H1 (cell line): ENCODE measurements around the gene RTL9. TPM values are rescaled to one million over a fixed set of nuclear protein-coding genes. Genes with fewer than 3 reads are reported as not detected.

Source experiments
- CTCF ChIA-PET: fragments of 300-600 bp; sonication (Branson Sonifier 250); formaldehyde crosslinking; loops from one replicate; lab custom pipeline; 2021; ENCODE audit not compliant: partially characterized antibody; lab: Charles Lee
- POLR2A ChIA-PET: fragments of 300-600 bp; sonication (Branson Sonifier 250); formaldehyde crosslinking; loops from one replicate; lab custom pipeline; 2021; ENCODE audit warnings: inconsistent platforms; ENCODE audit not compliant: partially characterized antibody; lab: Charles Lee
- DNase-seq, 2 experiments: peaks; one replicate each; pipeline versions ENCODE4 v3.0.0 to v3.0.0-alpha.2; 2010 to 2022; ENCODE audit warnings: low spot score in 2 of 2, low read depth in 1 of 2, mixed read lengths in 1 of 2
- FAIRE-seq: peaks from 2 replicates; lab custom pipeline; 2011; peaks lifted over from hg19 to GRCh38; lab: Jason Lieb, UNC
- H2AFZ ChIP-seq: 2 replicates; pipeline ENCODE4 v1.8.1; 2012; ENCODE audit warnings: low read length, inconsistent platforms
- H2AK5ac ChIP-seq: 2 replicates; pipeline ENCODE4 v1.6.1; 2013; ENCODE audit warnings: low read depth, low read length
- H2BK120ac ChIP-seq: replicated peaks from 2 replicates; pipeline ENCODE3; 2013; ENCODE audit warnings: low read depth, low read length, inconsistent platforms
- H2BK12ac ChIP-seq: 2 replicates; pipeline ENCODE4 v1.6.1; 2013; ENCODE audit warnings: low read depth, low read length
- H2BK15ac ChIP-seq: 2 replicates; pipeline ENCODE4 v1.6.1; 2013; ENCODE audit warnings: low read length
- H2BK20ac ChIP-seq: 2 replicates; pipeline ENCODE4 v1.6.1; 2013; ENCODE audit warnings: low read length
- H2BK5ac ChIP-seq: 2 replicates; pipeline ENCODE4 v1.6.1; 2013; ENCODE audit warnings: low read depth, low read length
- H3K14ac ChIP-seq: 2 replicates; pipeline ENCODE4 v1.6.1; 2013; ENCODE audit warnings: inconsistent platforms; ENCODE audit not compliant: insufficient read length
- H3K18ac ChIP-seq: 2 replicates; pipeline ENCODE4 v1.6.1; 2013; ENCODE audit warnings: low read length; ENCODE audit errors: extremely low read depth
- H3K23ac ChIP-seq: 2 replicates; pipeline ENCODE4 v1.6.1; 2013; ENCODE audit warnings: inconsistent platforms; ENCODE audit not compliant: insufficient read length
- H3K23me2 ChIP-seq: 2 replicates; pipeline ENCODE4 v1.6.1; 2013; ENCODE audit warnings: low read depth, low read length
- H3K27ac ChIP-seq: 2 replicates; pipeline ENCODE4 v1.6.1; 2011; ENCODE audit warnings: low read depth, low read length, inconsistent platforms
- H3K27me3 ChIP-seq, 4 experiments: replicated peaks in 1 of 4; 1 replicate in 1 of 4; 2 replicates in 3 of 4; pipeline versions ENCODE4 v1.6.1 to v1.8.1; 2011 to 2013; ENCODE audit warnings: low read length in 3 of 4, mild to moderate bottlenecking in 3 of 4, inconsistent platforms in 2 of 4, mixed read lengths in 2 of 4, moderate library complexity in 1 of 4; ENCODE audit not compliant: control insufficient read depth in 3 of 4, insufficient read depth in 3 of 4; ENCODE audit errors: extremely low read depth in 1 of 4
- H3K36me3 ChIP-seq, 4 experiments: 2 replicates each; pipeline versions ENCODE4 v1.6.1 to v1.8.1; 2011 to 2013; ENCODE audit warnings: mild to moderate bottlenecking in 4 of 4, low read length in 3 of 4, moderate library complexity in 2 of 4, control low read depth in 1 of 4, inconsistent platforms in 1 of 4; ENCODE audit not compliant: insufficient read depth in 4 of 4, control insufficient read depth in 2 of 4
- H3K4ac ChIP-seq: replicated peaks from 2 replicates; pipeline ENCODE3; 2013; ENCODE audit warnings: low read length, low read depth, mixed read lengths, inconsistent platforms; ENCODE audit not compliant: insufficient read length
- H3K4me1 ChIP-seq, 4 experiments: replicated peaks in 1 of 4; 1 replicate in 1 of 4; 2 replicates in 3 of 4; pipeline versions ENCODE4 v1.6.1 to v1.8.1; 2011 to 2013; ENCODE audit warnings: low read length in 3 of 4, inconsistent platforms in 2 of 4, mixed read lengths in 1 of 4; ENCODE audit not compliant: insufficient read depth in 4 of 4, control insufficient read depth in 3 of 4
- H3K4me2 ChIP-seq, 2 experiments: 2 replicates each; pipeline versions ENCODE4 v1.6.1 to v1.8.1; 2011 to 2013; ENCODE audit warnings: low read depth in 2 of 2, low read length in 2 of 2, control low read depth in 1 of 2, inconsistent platforms in 1 of 2, mild to moderate bottlenecking in 1 of 2; ENCODE audit not compliant: insufficient read depth in 1 of 2
- H3K4me3 ChIP-seq, 4 experiments: fragments of 200-600, 300-600 bp in 1 of 4; sonication (generic), shearing (Covaris generic), sonication (Bioruptor Twin) in 1 of 4; 2 replicates each; pipeline versions ENCODE4 v1.5.1 to v1.8.1; 2011 to 2016; ENCODE audit warnings: low read length in 4 of 4, low read depth in 3 of 4, control low read depth in 2 of 4, inconsistent platforms in 2 of 4, mild to moderate bottlenecking in 2 of 4, mixed read lengths in 1 of 4, moderate library complexity in 1 of 4; ENCODE audit not compliant: insufficient read depth in 2 of 4; ENCODE audit errors: extremely low read depth in 1 of 4
- H3K56ac ChIP-seq: replicated peaks from 2 replicates; pipeline ENCODE3; 2013; ENCODE audit warnings: low read depth, mild to moderate bottlenecking, mixed read lengths, low read length, inconsistent platforms; ENCODE audit not compliant: insufficient read length
- H3K79me1 ChIP-seq: 2 replicates; pipeline ENCODE4 v1.6.1; 2013; ENCODE audit warnings: low read depth, low read length, control low read depth
- H3K79me2 ChIP-seq, 2 experiments: 2 replicates each; pipeline versions ENCODE4 v1.6.1 to v1.8.1; 2012 to 2013; ENCODE audit warnings: low read length in 2 of 2, mild to moderate bottlenecking in 2 of 2, inconsistent platforms in 1 of 2; ENCODE audit not compliant: insufficient read depth in 2 of 2, control insufficient read depth in 1 of 2
- H3K9ac ChIP-seq, 4 experiments: replicated peaks in 1 of 4; 1 replicate in 1 of 4; 2 replicates in 3 of 4; pipeline versions ENCODE4 v1.6.1 to v1.8.1; 2011 to 2013; ENCODE audit warnings: low read depth in 3 of 4, low read length in 3 of 4, control low read depth in 2 of 4, mild to moderate bottlenecking in 2 of 4, moderate library complexity in 2 of 4, inconsistent platforms in 1 of 4; ENCODE audit errors: extremely low read depth in 1 of 4
- H3K9me3 ChIP-seq, 2 experiments: 2 replicates each; pipeline versions ENCODE4 v1.6.1 to v1.8.1; 2012 to 2013; ENCODE audit warnings: mild to moderate bottlenecking in 2 of 2, moderate library complexity in 2 of 2, control low read depth in 1 of 2, inconsistent platforms in 1 of 2, low read depth in 1 of 2, low read length in 1 of 2, mixed read lengths in 1 of 2; ENCODE audit not compliant: insufficient read depth in 2 of 2
- H4K20me1 ChIP-seq, 2 experiments: replicated peaks in 1 of 2; 2 replicates each; pipeline versions ENCODE3 to v1.8.1; 2011 to 2013; ENCODE audit warnings: inconsistent platforms in 2 of 2, low read length in 2 of 2, mild to moderate bottlenecking in 1 of 2; ENCODE audit not compliant: insufficient read depth in 2 of 2, control insufficient read depth in 1 of 2
- H4K5ac ChIP-seq: 2 replicates; pipeline ENCODE4 v1.6.1; 2013; ENCODE audit warnings: low read length, low read depth, mixed read lengths, inconsistent platforms; ENCODE audit not compliant: insufficient read length
- H4K8ac ChIP-seq: 2 replicates; pipeline ENCODE4 v1.8.0; 2013; ENCODE audit warnings: mild to moderate bottlenecking, moderate library complexity, low read length, inconsistent platforms; ENCODE audit not compliant: insufficient read depth; ENCODE audit errors: extremely low read depth
- H4K91ac ChIP-seq: replicated peaks from 2 replicates; pipeline ENCODE3; 2013; ENCODE audit warnings: low read length, mixed read lengths, inconsistent platforms; ENCODE audit not compliant: insufficient read length
- BACH1 ChIP-seq: IDR thresholded peaks from 2 replicates; pipeline ENCODE4 v1.6.1; 2012; ENCODE audit warnings: low read length, improper control_type of control experiment
- BCL11A ChIP-seq, 2 experiments: IDR thresholded peaks; one replicate each; pipeline ENCODE4 v1.6.1; 2011; ENCODE audit warnings: low read depth in 2 of 2, low read length in 2 of 2, mild to moderate bottlenecking in 2 of 2
- EP300 ChIP-seq, 2 experiments: IDR thresholded peaks; 1 replicate in 1 of 2; 2 replicates in 1 of 2; pipeline ENCODE4 v1.6.1; 2011 to 2012; ENCODE audit warnings: low read depth in 2 of 2, low read length in 2 of 2, mild to moderate bottlenecking in 2 of 2, borderline replicate concordance in 1 of 2, inconsistent platforms in 1 of 2, moderate library complexity in 1 of 2
- JUND ChIP-seq: IDR thresholded peaks from 2 replicates; pipeline ENCODE4 v1.6.1; 2011; ENCODE audit warnings: mild to moderate bottlenecking, improper control_type of control experiment, low read length
- KDM1A ChIP-seq: fragments of 200-600, 300-600 bp; sonication (generic); IDR thresholded peaks from 2 replicates; pipeline ENCODE4 v1.7.1; 2016; ENCODE audit warnings: mild to moderate bottlenecking, low read length, borderline replicate concordance
- NANOG ChIP-seq: IDR thresholded peaks from 2 replicates; pipeline ENCODE4 v1.6.1; 2011; ENCODE audit warnings: low read length, low read depth, mild to moderate bottlenecking, inconsistent platforms; ENCODE audit not compliant: insufficient read depth, poor library complexity, severe bottlenecking
- PHF8 ChIP-seq: fragments of 200-600 bp; sonication (generic); conservative IDR thresholded peaks from 2 replicates; pipeline ENCODE4 v1.7.1; 2012; ENCODE audit warnings: low read depth, mild to moderate bottlenecking, inconsistent platforms, low read length, moderate library complexity
- POLR2A ChIP-seq, 2 experiments: IDR thresholded peaks; 1 replicate in 1 of 2; 2 replicates in 1 of 2; pipeline ENCODE4 v1.6.1; 2011; ENCODE audit warnings: low read depth in 2 of 2, low read length in 2 of 2, mild to moderate bottlenecking in 2 of 2; ENCODE audit errors: control extremely low read depth in 1 of 2
- POU5F1 ChIP-seq: IDR thresholded peaks from 2 replicates; pipeline ENCODE4 v1.6.1; 2011; ENCODE audit warnings: low read depth, mild to moderate bottlenecking, low read length, moderate library complexity
- RXRA ChIP-seq: IDR thresholded peaks from 2 replicates; pipeline ENCODE4 v1.6.1; 2011; ENCODE audit warnings: low read depth, mild to moderate bottlenecking, low read length, moderate library complexity; ENCODE audit not compliant: insufficient read depth
- TAF1 ChIP-seq: IDR thresholded peaks from 2 replicates; pipeline ENCODE4 v1.6.1; 2011; ENCODE audit warnings: mild to moderate bottlenecking, low read depth, low read length
- WGBS, 2 experiments: shearing (Covaris generic) in 1 of 2; methylation state at CpG; one replicate each; pipeline versions ENCODE4 v1.1.6 to v1.1.7; 2013 to 2015; ENCODE audit warnings: low lambda C conversion rate in 2 of 2, mixed read lengths in 2 of 2, inconsistent platforms in 1 of 2, low coverage in 1 of 2, missing lambda C conversion rate in 1 of 2; ENCODE audit not compliant: insufficient replicate concordance in 2 of 2, insufficient coverage in 1 of 2, insufficient read length in 1 of 2; ENCODE audit errors: extremely low coverage in 1 of 2, missing lambda C conversion rate in 1 of 2; 5-methylcytosine and 5-hydroxymethylcytosine counted together
- polyA plus RNA-seq, 7 experiments: library from polyadenylated mRNA; depleted of rRNA in 3 of 7; stranded (reverse) in 5 of 7; unstranded in 2 of 7; fragments of >200 nt in 5 of 7; fragments of 200-250 nt in 2 of 7; gene quantifications; 1 replicate in 5 of 7; 2 replicates in 1 of 7; 4 replicates in 1 of 7; pipeline versions ENCODE4 v1.2.1 to v1.2.3, GENCODE V29; 2011 to 2013; ENCODE audit warnings: missing spikeins in 2 of 7, mixed read lengths in 2 of 7
- total RNA-seq: library from RNA; stranded (reverse); fragmentation: NEBNext Ultra II Directional; extraction: Animal tissue kit (Norgen Biotek cat#: 25700); gene quantifications from 2 replicates; pipeline ENCODE4 v1.2.1, GENCODE V29; 2021

RTL9 gene
- total and polyA plus RNA-seq, 2 of the 8 experiments (the other 6 are each of a cell fraction or from before 2014, with no cell fraction given) = 0.09 to 0.20 TPM

DNA sequence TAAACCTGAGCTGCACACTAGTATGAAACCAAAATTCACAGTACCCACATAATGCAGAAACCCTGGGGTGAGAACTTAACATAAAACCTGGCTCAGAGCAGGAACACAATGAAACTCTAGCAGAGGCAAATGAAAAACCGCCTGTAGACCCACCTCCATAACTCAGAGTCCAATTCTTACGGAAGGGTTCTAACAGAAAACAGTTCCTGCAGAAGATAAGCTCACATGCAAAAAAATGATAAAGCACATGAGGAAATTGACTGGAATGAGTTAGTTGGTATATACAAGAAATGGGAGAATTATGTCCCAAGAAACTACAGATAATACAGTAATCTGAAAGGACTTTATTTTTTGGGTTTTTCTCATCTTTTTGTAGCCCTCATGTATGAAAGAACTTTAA, 14.7 kb downstream of the RTL9 start:
- H3K56ac ChIP-seq = no peak overlapping the region
- ChIA-PET CTCF (interaction anchor here (0.6 to 2.1 kb wide), 3 partner anchors 14 to 227 kb away, joined by 3 to 4 read pairs (median 4); partner anchors contain the start of gene RTL9), POLR2A (no interaction called here)
- H3K23ac ChIP-seq = no peak overlapping the region
- H3K27ac ChIP-seq = no peak overlapping the region
- H3K4ac ChIP-seq = no peak overlapping the region
- no peak overlapping the region for H4K5ac ChIP-seq
- H2BK15ac ChIP-seq = no peak overlapping the region
- no peak overlapping the region for H3K4me3 ChIP-seq
- no peak overlapping the region for H2BK120ac ChIP-seq
- H2BK5ac ChIP-seq = no peak overlapping the region
- H3K36me3 ChIP-seq = no peaks in the 10 kb centered on the region
- no peak overlapping the region for H2BK20ac ChIP-seq
- no peak overlapping the region for H3K4me2 ChIP-seq
- no peak overlapping the region for H3K14ac ChIP-seq
- H2AFZ ChIP-seq = no peak overlapping the region
- no peak overlapping the region for H2BK12ac ChIP-seq
- H3K9ac ChIP-seq = no peak overlapping the region
- DNase-seq (no peak), FAIRE-seq (no peak)
- no peaks in the 10 kb centered on the region for H3K9me3 ChIP-seq
- H2AK5ac ChIP-seq = no peak overlapping the region
- H3K79me2 ChIP-seq = no peaks in the 10 kb centered on the region
- no peaks in the 10 kb centered on the region for H4K20me1 ChIP-seq
- H3K4me1 ChIP-seq = no peaks in the 10 kb centered on the region
- WGBS, 2 experiments = 94% methylated on average over 2 of the region's 2 CpGs; no CpG with 5 or more reads in 1 of the 2 experiments
- no peak overlapping the region for H4K8ac ChIP-seq
- no peaks in the 10 kb centered on the region for H3K79me1 ChIP-seq
- TF ChIP-seq JUND (no peak), KDM1A (no peak), NANOG (no peak), POLR2A (IDR thresholded peaks at IDR 0.05; ENCODE audit: control extremely low read depth in 1 of 2, low read depth in 2 of 2, low read length in 2 of 2) (no peak), BCL11A (IDR thresholded peaks at IDR 0.05; ENCODE audit: low read depth in 2 of 2, low read length in 2 of 2) (no peak), TAF1 (no peak), EP300 (IDR thresholded peaks at IDR 0.05; ENCODE audit: borderline replicate concordance in 1 of 2, low read depth in 2 of 2, low read length in 2 of 2) (no peak), POU5F1 (no peak), BACH1 (no peak), RXRA (no peak), PHF8 (no peak)
- H3K23me2 ChIP-seq = no peaks in the 10 kb centered on the region
- H4K91ac ChIP-seq = no peak overlapping the region
- no peak overlapping the region for H3K18ac ChIP-seq
- H3K27me3 ChIP-seq = no peaks in the 10 kb centered on the region
